Ammon's horn (tissue), 1 donor: ENCODE results near the gene VTI1B.
A peak's percentile ranks its signal among the peaks of the same experiment; 100 is the strongest.
"Not testable (repeated sequence)": the region's sequence is repeated elsewhere in the genome, so short reads cannot be mapped to it uniquely, and the experiment has no call there.

ENCODE experiments used
- DNase-seq: peaks from one replicate; pipeline ENCODE4 v3.0.0-alpha.2; 2016; ENCODE audit warnings: low spot score

Gene VTI1B

GRCh38 chr14:67674480-67675218, at the start of gene VTI1B:
Gene VTI1B (minus strand): TSS chr14:67674632. CDS start chr14:67674489, 143 bp downstream.
- peak; percentile 84 for DNase-seq

- DNase-seq, result peak; percentile 70
Measured at GRCh38 chr14:67722293-67722692, 47.9 kb upstream of the VTI1B start.

- no peak for DNase-seq
Measured at GRCh38 chr14:67721875-67722274, 47.4 kb upstream of the VTI1B start.

GRCh38 chr14:67719866-67720265, 45.4 kb upstream of the VTI1B start:
- DNase-seq, result no peak

GRCh38 chr14:67719385-67719784, 45.0 kb upstream of the VTI1B start:
- not testable (repeated sequence) for DNase-seq

GRCh38 chr14:67718265-67718664, 43.8 kb upstream of the VTI1B start:
- DNase-seq, result no peak

GRCh38 chr14:67717048-67717447, 42.6 kb upstream of the VTI1B start:
- no peak for DNase-seq

- no peak for DNase-seq
Measured at GRCh38 chr14:67710209-67710608, 35.8 kb upstream of the VTI1B start.

- DNase-seq, result not testable (repeated sequence)
Measured at GRCh38 chr14:67709796-67710195, 35.4 kb upstream of the VTI1B start.

GRCh38 chr14:67709346-67709745, 34.9 kb upstream of the VTI1B start:
- DNase-seq, result not testable (repeated sequence)

GRCh38 chr14:67705211-67705610, 30.8 kb upstream of the VTI1B start:
- DNase-seq, result no peak

- peak; percentile 89 for DNase-seq
Measured at GRCh38 chr14:67704484-67705089, 30.2 kb upstream of the VTI1B start.

- DNase-seq, result no peak
Measured at GRCh38 chr14:67703997-67704396, 29.6 kb upstream of the VTI1B start.

GRCh38 chr14:67701492-67701891, 27.1 kb upstream of the VTI1B start, which contains the start of gene RDH12:
Gene RDH12 (plus strand): TSS chr14:67701886. CDS start chr14:67722643, 20,757 bp downstream.
- not testable (repeated sequence) for DNase-seq

- DNase-seq, result no peak
Measured at GRCh38 chr14:67698179-67698578, 23.7 kb upstream of the VTI1B start.

GRCh38 chr14:67697006-67697405, 22.6 kb upstream of the VTI1B start:
- DNase-seq, result no peak

GRCh38 chr14:67695394-67695949, 21.0 kb upstream of the VTI1B start, which contains the start of gene RDH11:
Gene RDH11 (minus strand): TSS chr14:67695764. CDS start chr14:67695703, 61 bp downstream.
- DNase-seq, result peak; percentile 96

GRCh38 chr14:67694791-67695393, 20.5 kb upstream of the VTI1B start:
- DNase-seq, result peak; percentile 71

GRCh38 chr14:67690011-67690410, 15.6 kb upstream of the VTI1B start:
- no peak for DNase-seq

GRCh38 chr14:67683842-67684241, 9.4 kb upstream of the VTI1B start:
- no peak for DNase-seq

GRCh38 chr14:67680941-67681340, 6.5 kb upstream of the VTI1B start:
- no peak for DNase-seq

- DNase-seq, result no peak
Measured at GRCh38 chr14:67680121-67680602, 5.7 kb upstream of the VTI1B start.
